Measurements from ENCODE around the gene BOLA2.
"Not testable (repeated sequence)": the region's sequence is repeated elsewhere in the genome, so short reads cannot be mapped to it uniquely, and the experiment has no call there.

The BOLA2 gene

GRCh38 chr16:29454269-29454668 is at the start of gene BOLA2, which contains the start of gene SLX1B:
TSS of gene BOLA2 (minus strand) at chr16:29454351. CDS start at chr16:29454253, 98 bp downstream.
TSS of gene SLX1B (plus strand) at chr16:29454533.
- not testable (repeated sequence) for DNase-seq (ENCODE audit: low read depth)

GRCh38 chr16:29482276-29482675 is 28.1 kb upstream of the BOLA2 start:
- DNase-seq (ENCODE audit: low read depth): not testable (repeated sequence)

GRCh38 chr16:29472065-29472464 is 17.9 kb upstream of the BOLA2 start:
- not testable (repeated sequence) for DNase-seq (ENCODE audit: low read depth)

GRCh38 chr16:29469660-29470059 is 15.5 kb upstream of the BOLA2 start:
- not testable (repeated sequence) for DNase-seq (ENCODE audit: low read depth)

GRCh38 chr16:29467654-29468366 is 13.7 kb upstream of the BOLA2 start:
- not testable (repeated sequence) for DNase-seq (ENCODE audit: low read depth)

GRCh38 chr16:29466904-29467303 is 12.8 kb upstream of the BOLA2 start:
- DNase-seq (ENCODE audit: low read depth): not testable (repeated sequence)

GRCh38 chr16:29465985-29466824 is 12.1 kb upstream of the BOLA2 start:
- not testable (repeated sequence) for DNase-seq (ENCODE audit: low read depth)

- not testable (repeated sequence) for DNase-seq (ENCODE audit: low read depth)
These were observed 6.5 kb upstream of the BOLA2 start for GRCh38 chr16:29460647-29461030.

GRCh38 chr16:29459706-29460646 is 5.8 kb upstream of the BOLA2 start, which contains the start of gene SULT1A4:
TSS of gene SULT1A4 (plus strand) at chr16:29459913. CDS start at chr16:29461386, 1,473 bp downstream.
- DNase-seq (ENCODE audit: low read depth): not testable (repeated sequence)

GRCh38 chr16:29457660-29458059 is 3.5 kb upstream of the BOLA2 start:
- DNase-seq (ENCODE audit: low read depth): not testable (repeated sequence)

GRCh38 chr16:29454828-29455227 is 677 bp upstream of the BOLA2 start:
- DNase-seq (ENCODE audit: low read depth): not testable (repeated sequence)

GRCh38 chr16:29453754-29454153 is 397 bp downstream of the BOLA2 start:
- DNase-seq (ENCODE audit: low read depth): not testable (repeated sequence)

GRCh38 chr16:29425390-29425789 is 28.8 kb downstream of the BOLA2 start:
- DNase-seq (ENCODE audit: low read depth): not testable (repeated sequence)

- not testable (repeated sequence) for DNase-seq (ENCODE audit: low read depth)
These were observed 30.6 kb downstream of the BOLA2 start for GRCh38 chr16:29423587-29423986.

GRCh38 chr16:29405249-29405648 is 48.9 kb downstream of the BOLA2 start:
- DNase-seq (ENCODE audit: low read depth): not testable (repeated sequence)
